Loucy (cell line): Measurements from ENCODE around the gene FARS2.

Experiments used
- H2AFZ ChIP-seq: fragments of 200-600 bp; sonication (generic); 2 replicates; pipeline ENCODE4 v1.6.0; 2016; ENCODE audit warnings: antibody characterized with exemption, mild to moderate bottlenecking, low read length, moderate library complexity
- H3F3A ChIP-seq: fragments of 200-600 bp; 2 replicates; pipeline ENCODE4 v1.6.0; 2016; ENCODE audit warnings: antibody characterized with exemption, low read depth, mild to moderate bottlenecking
- H3K27me3 ChIP-seq: fragments of 200-600 bp; sonication (generic); 2 replicates; pipeline ENCODE4 v1.6.1; 2014; ENCODE audit warnings: low read length, mild to moderate bottlenecking; ENCODE audit not compliant: insufficient read depth, poor library complexity, severe bottlenecking
- H3K36me3 ChIP-seq: fragments of 200-600 bp; sonication (generic); 2 replicates; pipeline ENCODE4 v1.6.1; 2016; ENCODE audit warnings: low read length; ENCODE audit not compliant: insufficient read depth
- H3K4me1 ChIP-seq: fragments of 200-600 bp; sonication (generic); 2 replicates; pipeline ENCODE4 v1.5.1; 2014; ENCODE audit warnings: low read length, mild to moderate bottlenecking; ENCODE audit not compliant: insufficient read depth, poor library complexity, severe bottlenecking
- H3K4me2 ChIP-seq: fragments of 200-600 bp; sonication (generic); 2 replicates; pipeline ENCODE4 v1.6.0; 2014; ENCODE audit warnings: antibody characterized with exemption, low read length, low read depth, mild to moderate bottlenecking; ENCODE audit not compliant: poor library complexity, severe bottlenecking
- H3K4me3 ChIP-seq: fragments of 200-600 bp; sonication (generic); 2 replicates; pipeline ENCODE4 v1.5.1; 2014; ENCODE audit warnings: low read length, mild to moderate bottlenecking, mixed read lengths; ENCODE audit not compliant: poor library complexity, severe bottlenecking
- H3K79me2 ChIP-seq: fragments of 200-600 bp; sonication (generic); 2 replicates; pipeline ENCODE4 v1.6.1; 2014; ENCODE audit warnings: low read length; ENCODE audit not compliant: insufficient read depth
- H3K9ac ChIP-seq: fragments of 200-600 bp; sonication (generic); 2 replicates; pipeline ENCODE4 v1.6.0; 2014; ENCODE audit warnings: mild to moderate bottlenecking, low read depth, low read length, moderate library complexity; ENCODE audit not compliant: poor library complexity, severe bottlenecking
- H3K9me2 ChIP-seq: fragments of 200-600 bp; sonication (generic); replicated peaks from 2 replicates; pipeline ENCODE4 v1.6.1; 2016; ENCODE audit warnings: low read depth, low read length, mixed read lengths
- H3K9me3 ChIP-seq: fragments of 200-600 bp; sonication (generic); 2 replicates; pipeline ENCODE4 v1.6.1; 2014; ENCODE audit warnings: mild to moderate bottlenecking, antibody characterized with exemption, low read length, low read depth; ENCODE audit not compliant: insufficient read depth
- H4K20me1 ChIP-seq: fragments of 200-600 bp; sonication (generic); 2 replicates; pipeline ENCODE4 v1.6.0; 2014; ENCODE audit warnings: antibody characterized with exemption, low read length, mild to moderate bottlenecking; ENCODE audit not compliant: insufficient read depth, poor library complexity, severe bottlenecking
- EZH2phosphoT487 ChIP-seq: fragments of 200-600 bp; IDR thresholded peaks from 2 replicates; pipeline ENCODE4 v1.6.1; 2018; ENCODE audit warnings: antibody characterized with exemption, mild to moderate bottlenecking, moderate library complexity, borderline replicate concordance
- TF ChIP-seq, protein P1 (sequence below): fragments of 200-600 bp; sonication (generic); conservative IDR thresholded peaks from 2 replicates; pipeline ENCODE4 v1.5.1; 2014; ENCODE audit warnings: mild to moderate bottlenecking, antibody characterized with exemption, low read length

The FARS2 gene

DNA sequence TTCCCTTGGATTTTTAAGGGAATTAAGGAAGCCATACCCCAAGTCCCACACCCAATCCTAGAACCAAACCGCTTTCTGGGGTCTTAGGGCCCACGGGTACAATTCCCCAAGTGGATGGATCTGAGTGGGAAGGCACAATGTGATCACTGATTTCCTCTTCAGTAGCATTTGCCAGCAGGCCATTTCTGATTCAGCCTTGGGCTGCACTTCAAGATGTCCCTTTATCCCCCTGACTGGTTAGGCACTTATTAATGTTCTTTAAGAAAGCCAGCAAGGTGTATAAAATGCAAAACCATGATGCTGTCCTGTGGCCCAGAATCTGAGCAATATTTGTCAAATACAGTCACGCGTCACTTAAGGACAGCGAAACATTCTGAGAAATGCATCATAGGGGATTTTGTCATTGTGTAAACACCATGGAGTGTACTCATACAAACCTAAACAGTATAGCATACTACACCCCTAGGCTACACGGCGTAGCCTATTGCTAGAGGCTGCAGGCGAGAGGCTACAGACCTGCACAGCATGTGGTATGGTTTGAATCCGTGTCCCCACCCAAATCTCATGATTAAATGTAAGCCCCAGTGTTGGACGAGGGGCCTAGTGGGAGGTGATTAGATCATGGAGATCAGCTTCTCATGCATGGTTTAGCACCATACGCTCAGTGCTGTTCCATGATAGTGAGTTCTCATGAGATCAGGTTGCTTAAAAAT is 511.3 kb downstream of the FARS2 start:
- H3K9me3 ChIP-seq: no peaks in the 10 kb centered on the region
- peaks cover 3% of the 10 kb centered on the region; the same call in 1 of the 2 replicates for H3K36me3 ChIP-seq
- H3K9me2 ChIP-seq: no peaks in the 10 kb centered on the region
- TF ChIP-seq EZH2phosphoT487: no peak
- TF ChIP-seq, protein P1, sequence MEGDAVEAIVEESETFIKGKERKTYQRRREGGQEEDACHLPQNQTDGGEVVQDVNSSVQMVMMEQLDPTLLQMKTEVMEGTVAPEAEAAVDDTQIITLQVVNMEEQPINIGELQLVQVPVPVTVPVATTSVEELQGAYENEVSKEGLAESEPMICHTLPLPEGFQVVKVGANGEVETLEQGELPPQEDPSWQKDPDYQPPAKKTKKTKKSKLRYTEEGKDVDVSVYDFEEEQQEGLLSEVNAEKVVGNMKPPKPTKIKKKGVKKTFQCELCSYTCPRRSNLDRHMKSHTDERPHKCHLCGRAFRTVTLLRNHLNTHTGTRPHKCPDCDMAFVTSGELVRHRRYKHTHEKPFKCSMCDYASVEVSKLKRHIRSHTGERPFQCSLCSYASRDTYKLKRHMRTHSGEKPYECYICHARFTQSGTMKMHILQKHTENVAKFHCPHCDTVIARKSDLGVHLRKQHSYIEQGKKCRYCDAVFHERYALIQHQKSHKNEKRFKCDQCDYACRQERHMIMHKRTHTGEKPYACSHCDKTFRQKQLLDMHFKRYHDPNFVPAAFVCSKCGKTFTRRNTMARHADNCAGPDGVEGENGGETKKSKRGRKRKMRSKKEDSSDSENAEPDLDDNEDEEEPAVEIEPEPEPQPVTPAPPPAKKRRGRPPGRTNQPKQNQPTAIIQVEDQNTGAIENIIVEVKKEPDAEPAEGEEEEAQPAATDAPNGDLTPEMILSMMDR: no peak
- H3K4me1 ChIP-seq: no peaks in the 10 kb centered on the region
- H3K4me2 ChIP-seq: no peak overlapping the region
- no peaks in the 10 kb centered on the region for H4K20me1 ChIP-seq
- H3K79me2 ChIP-seq: no peaks in the 10 kb centered on the region
- no peaks in the 10 kb centered on the region for H3K27me3 ChIP-seq
- H3F3A ChIP-seq: no peaks in the 10 kb centered on the region
- H3K4me3 ChIP-seq: no peak overlapping the region
- no peak overlapping the region for H3K9ac ChIP-seq
- no peak overlapping the region for H2AFZ ChIP-seq

GRCh38 chr6:5776104-5776503 is 514.8 kb downstream of the FARS2 start:
- Histone ChIP-seq H3F3A (no peaks in the 10 kb centered on the region), H2AFZ (no peak overlapping the region), H3K79me2 (no peaks in the 10 kb centered on the region), H3K9me2 (no peaks in the 10 kb centered on the region), H3K4me1 (no peaks in the 10 kb centered on the region), H3K27me3 (no peaks in the 10 kb centered on the region), H4K20me1 (no peaks in the 10 kb centered on the region), H3K9ac (no peak overlapping the region), H3K9me3 (no peaks in the 10 kb centered on the region), H3K4me2 (no peak overlapping the region), H3K36me3 (peaks cover 3% of the 10 kb centered on the region; the same call in 1 of the 2 replicates), H3K4me3 (no peak overlapping the region)
- TF ChIP-seq, protein P1: no peak
- TF ChIP-seq EZH2phosphoT487: no peak

DNA sequence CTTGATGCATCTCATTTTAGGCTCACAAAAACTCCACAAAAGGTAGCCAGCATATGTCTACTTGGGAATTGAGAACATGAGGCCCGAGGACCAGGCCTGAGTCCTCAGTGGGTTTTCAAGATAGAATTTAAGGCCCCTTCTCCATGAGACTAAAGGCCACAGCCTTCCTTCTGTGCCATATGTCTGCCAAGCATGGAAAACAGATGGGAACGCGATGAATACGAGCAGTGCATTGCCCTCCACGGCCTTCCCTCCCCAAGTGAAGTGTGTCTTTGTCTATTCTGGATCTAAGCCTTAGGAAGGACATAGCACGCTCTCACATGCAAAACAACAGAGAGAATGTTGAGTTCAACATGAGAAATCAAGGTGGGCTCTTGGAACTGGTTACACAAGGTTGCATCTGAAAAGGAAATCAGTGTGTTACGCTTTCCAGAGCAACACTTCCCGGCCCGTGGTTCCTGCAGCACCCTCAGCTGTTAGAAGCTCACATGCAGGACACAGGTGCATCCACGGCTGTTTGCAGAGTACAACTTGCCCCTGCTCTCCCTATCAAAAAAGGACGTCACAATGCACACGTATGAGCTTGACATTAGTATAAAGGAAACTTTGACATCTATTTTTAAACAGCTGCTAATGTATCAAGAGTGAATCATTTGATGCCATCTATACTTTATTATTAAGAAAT is 515.5 kb downstream of the FARS2 start:
- no peak overlapping the region for H2AFZ ChIP-seq
- H4K20me1 ChIP-seq: no peaks in the 10 kb centered on the region
- no peaks in the 10 kb centered on the region for H3K9me3 ChIP-seq
- H3K9me2 ChIP-seq: no peaks in the 10 kb centered on the region
- no peaks in the 10 kb centered on the region for H3F3A ChIP-seq
- no peak overlapping the region for H3K4me2 ChIP-seq
- no peaks in the 10 kb centered on the region for H3K4me1 ChIP-seq
- no peak for TF ChIP-seq EZH2phosphoT487
- TF ChIP-seq, protein P1: no peak
- no peaks in the 10 kb centered on the region for H3K79me2 ChIP-seq
- H3K9ac ChIP-seq: no peak overlapping the region
- H3K36me3 ChIP-seq: peaks cover 3% of the 10 kb centered on the region; the same call in 1 of the 2 replicates
- H3K27me3 ChIP-seq: no peaks in the 10 kb centered on the region
- no peak overlapping the region for H3K4me3 ChIP-seq
